ENCODE measurements around the gene ARHGAP15.

The ARHGAP15 gene

DNA sequence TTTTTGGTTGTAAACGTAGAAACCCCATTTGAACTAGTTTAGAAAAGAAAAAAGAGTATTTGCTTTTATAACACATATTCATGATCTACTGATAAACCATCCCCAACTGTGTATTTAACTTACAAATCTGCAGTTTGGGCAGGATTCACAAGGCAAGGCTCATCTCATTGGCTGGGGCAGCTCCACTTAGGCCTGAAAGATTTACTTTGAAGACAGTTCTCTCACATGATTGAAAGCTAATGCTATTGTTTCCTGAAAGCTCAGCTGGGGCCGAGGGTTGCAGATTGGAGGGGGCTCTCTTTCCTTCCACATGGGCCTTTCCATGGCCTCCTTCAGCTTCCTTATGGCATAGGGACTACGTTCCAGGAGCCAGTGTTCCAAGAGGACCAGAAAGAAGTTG is 47.4 kb downstream of the ARHGAP15 start:
- no peak for DNase-seq

GRCh38 chr2:143177096-143177786 is 48.0 kb downstream of the ARHGAP15 start:
- DNase-seq, result no peak

DNA sequence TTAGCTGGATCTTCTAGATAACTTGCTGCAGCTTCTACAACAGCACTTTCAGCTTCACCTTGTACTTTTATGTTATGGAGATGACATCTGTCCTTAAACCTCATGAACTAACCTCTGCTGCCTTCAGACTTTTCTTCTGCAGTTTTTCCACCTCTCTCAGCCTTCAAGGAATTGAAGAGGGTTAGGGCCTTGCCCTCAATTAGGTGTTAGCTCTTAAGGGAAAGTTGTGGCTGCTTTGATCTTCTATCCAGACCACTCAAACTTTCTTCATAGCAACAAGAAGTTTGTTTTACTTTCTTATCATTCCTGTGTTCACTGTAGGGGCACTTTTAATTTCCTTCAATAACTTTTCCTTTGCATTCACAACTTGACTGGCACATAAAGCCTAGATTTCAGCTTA is 52.3 kb downstream of the ARHGAP15 start:
- no peak for DNase-seq

GRCh38 chr2:143182649-143183048 is 53.4 kb downstream of the ARHGAP15 start:
- no peak for DNase-seq

DNA sequence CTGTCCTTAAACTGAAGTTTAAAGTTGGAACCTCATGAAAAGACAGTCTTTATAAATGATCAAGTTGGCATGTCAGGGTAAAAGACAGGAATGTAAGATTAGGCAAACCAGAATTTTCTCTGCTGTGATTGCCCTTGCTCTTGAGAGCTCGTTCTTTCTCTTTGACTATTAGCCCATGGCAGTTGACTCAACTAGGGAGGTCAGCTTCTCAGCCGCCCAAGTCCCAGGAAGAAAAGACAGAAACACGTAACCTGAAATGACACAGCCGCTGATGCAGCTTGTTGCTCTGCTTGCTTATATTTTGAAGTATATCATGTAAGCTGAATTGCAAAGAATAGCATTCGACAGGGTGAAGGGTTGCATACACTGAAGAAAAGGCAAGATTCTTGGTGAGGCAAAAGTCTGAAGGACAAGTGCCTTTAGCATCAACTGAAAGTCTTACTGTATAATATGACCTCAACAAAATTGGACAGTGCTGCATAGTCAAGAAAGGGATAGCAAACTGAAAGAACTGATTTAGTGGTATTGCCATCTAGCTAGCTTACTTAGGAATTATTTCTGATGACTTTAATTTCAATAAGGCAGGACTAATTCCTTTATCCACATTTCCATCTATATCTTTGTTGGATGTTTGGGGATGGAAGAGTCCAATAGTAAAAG is 54.7 kb downstream of the ARHGAP15 start:
- DNase-seq, result no peak

DNA sequence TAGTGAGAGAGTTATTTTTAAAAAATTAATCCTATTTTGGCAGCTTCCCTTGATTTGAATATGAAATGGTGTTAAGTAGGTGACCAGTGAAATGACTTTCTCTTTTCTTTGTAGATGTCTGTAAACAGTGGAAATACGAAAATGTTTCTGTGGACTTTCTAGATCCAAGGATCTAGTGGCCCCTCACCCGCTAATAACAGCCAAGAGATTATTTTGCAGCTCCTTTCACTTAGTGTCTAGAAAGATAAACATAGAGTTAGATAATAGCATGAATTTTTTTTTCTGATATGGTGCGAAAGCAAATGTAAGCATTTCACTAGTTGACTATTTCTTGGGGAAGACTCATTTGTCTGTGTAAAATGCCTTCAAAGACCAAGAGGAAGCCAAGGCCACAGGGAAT is 57.7 kb downstream of the ARHGAP15 start:
- no peak for DNase-seq

DNA sequence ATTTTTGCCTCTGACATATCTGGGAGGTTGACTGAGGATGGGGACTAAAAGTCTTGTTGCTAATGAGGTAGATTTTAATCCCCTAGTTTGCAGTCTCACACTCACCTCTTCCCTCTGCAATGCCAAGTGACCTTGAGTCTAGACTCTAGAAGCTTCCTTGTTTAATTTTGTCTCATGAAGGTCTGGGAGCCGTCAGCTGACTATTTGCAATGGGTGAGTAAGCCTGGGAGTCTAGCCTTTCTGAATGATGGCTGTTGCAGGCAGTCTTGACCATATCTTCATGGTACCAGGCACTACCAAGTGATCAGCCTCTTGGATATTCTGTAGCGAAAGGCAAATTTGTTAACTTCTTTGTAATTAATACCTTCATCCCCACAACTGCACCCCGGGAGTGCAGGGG is 61.2 kb downstream of the ARHGAP15 start:
- DNase-seq, result no peak

DNA sequence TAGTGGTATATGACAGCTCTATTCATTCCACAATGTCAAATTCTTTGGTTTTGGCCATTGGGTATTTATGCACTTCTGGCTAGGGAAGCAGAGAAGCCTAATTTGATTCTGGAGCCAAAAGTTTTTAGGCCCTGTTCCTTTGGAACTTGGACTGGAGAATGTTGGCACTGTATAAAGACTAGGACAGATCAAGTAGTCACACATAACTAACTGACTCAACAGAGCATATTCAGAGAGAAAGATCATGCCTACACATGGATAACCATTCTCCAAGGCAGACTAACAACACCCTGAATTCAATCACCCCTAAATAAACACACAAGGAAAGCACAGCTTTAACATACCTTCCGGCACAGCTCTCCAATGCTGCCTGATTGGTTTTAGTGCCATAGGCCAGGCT is 62.9 kb downstream of the ARHGAP15 start:
- DNase-seq, result no peak

DNA sequence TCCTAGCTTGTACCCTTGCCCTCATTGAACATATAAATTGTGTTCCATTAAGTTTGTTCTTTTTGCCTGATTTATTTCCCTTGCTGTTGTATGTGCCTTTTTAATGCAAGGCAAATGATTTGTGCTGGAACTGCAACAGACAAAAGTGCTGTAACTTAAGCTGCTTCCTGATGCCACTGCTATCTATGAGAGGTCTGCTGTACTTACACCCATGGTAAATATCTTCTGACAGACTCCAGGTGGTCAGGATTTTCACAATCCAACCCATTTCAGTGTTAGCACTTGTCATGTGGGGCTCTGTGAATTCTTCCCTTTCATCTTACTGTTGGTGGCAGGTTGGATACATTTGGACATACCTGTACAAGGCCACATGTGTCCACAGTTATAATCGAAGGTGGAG is 63.5 kb downstream of the ARHGAP15 start:
- no peak for DNase-seq

DNA sequence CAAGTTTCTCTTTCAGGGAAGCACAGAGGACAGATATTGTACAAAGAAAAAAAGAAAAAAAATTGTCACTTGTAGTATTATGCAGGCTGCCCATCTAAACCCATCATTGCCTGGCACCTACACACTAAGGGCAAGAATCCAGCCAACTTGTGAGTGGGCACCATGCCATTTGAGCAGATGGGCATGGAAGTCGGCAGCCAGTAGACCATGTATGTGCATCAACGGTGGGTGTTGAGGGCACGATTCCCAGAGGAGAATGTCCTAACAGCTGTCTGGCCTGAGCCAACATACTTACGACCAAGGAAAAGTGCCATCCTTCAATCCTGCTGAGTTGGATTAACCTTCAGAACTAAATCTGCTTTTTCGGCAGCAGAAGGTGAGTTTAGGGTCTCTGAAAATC is 63.9 kb downstream of the ARHGAP15 start:
- no peak for DNase-seq

GRCh38 chr2:143195511-143195910 is 66.3 kb downstream of the ARHGAP15 start:
- no peak for DNase-seq

DNA sequence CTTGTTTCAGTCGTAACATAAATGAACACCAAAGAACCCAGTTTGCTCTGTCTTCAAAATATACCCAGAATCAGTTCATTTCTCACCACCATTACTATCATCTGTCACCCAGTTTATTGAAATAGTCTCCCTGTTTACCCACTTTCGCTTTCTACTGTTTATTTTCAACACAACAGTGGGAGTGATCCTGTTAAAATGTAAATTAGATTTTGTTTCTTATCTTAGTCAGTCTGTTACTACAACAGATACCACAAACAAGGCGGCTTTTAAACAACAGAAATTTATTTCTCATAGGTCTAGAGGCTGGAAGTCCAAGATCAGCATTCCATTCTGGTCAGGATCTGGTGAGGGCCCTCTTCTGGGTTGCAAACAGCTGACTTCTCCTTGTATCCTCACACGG is 74.8 kb downstream of the ARHGAP15 start:
- DNase-seq, result no peak

DNA sequence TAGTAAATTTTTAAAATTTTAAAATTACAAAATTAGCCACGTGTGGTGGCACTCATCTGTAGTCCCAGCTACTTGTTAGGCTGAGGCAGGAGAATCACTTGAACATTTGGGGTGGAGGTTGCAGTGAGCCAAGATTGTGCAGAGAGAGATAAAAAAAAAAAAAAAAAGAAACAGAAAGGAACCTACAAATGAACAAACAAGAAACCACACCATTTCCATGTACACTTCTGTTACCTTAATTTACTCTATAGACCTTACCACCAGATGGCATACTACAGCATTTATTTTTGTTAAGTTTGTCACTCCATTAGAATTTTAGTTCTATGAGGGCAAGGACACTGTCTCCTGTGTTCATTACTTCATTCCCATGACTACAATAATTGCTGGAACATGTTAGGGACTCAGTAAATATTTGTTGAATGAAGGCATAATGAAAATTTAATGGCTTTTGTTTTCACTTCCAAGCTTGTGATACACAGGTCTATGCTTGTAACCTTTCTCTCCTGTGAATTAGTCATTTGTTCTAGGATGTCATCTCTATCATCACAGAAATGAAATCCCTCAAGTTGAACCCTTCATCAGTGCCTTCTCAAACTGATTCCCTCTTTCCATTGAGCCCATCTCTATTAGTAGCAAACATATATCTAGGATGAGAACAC is 76.0 kb downstream of the ARHGAP15 start:
- no peak for DNase-seq

DNA sequence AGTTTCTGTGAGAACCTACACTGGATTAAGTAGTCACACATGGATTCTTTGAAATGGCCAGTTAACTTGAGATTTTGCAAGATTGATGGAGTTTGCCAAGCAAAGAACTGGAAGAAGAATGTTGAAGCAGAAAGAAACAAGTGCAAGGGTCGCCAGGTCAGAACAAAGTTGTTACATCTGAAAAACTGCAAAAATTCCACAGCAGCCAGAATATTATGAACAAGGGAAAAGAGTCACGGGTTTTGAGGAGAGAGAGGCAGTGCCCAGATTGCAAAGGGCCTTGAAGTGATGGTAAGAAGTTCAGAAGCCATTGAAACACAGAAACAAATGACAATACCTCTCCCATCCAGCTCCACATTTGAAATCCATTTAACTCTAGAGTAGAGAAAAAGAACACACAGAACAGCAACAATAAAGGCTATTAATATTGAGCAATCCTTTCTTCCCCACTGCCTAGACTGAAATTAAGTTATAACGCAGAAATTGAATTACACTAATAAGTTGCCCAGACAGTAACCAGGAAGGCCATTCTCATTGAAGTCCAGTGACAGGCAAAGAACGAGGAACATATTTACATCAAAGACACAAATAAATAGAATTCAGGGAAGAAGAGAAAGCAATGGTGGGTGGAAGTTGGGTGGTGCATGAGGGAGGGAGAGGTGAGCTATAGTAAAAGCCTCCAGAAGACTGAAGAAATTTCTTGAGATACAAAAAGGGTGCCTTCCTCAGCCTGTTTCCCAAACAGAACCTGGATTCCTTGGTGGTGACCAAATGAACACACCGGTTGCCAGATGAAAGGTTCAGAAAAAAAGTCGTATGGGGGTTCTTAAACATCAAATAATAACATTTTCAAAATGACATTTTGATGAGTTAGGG is 80.6 kb downstream of the ARHGAP15 start:
- DNase-seq, result no peak

- no peak for DNase-seq
These were observed 81.2 kb downstream of the ARHGAP15 start for GRCh38 chr2:143210446-143210819.

GRCh38 chr2:143217512-143218115 is 88.4 kb downstream of the ARHGAP15 start:
- no peak for DNase-seq

- DNase-seq, result no peak
These were observed 89.4 kb downstream of the ARHGAP15 start for GRCh38 chr2:143218621-143219020.

DNA sequence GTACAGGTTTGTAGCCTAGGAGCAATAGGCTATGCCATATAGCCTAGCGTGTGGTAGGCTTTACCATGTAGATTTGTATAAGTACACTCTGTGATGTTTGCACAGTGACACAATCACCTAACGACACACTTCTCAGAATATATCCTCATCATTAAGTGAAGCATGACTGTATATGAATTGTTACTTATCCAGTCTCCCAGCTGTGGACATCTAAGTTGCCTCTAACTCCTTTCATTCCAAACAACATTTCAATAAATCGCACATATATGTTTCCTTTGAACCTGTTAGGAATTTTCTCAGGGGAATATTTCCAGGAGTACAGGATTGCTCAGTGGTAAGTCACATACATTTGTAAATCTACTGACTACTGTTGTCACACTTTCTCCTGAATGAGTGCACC is 90.0 kb downstream of the ARHGAP15 start:
- no peak for DNase-seq

GRCh38 chr2:143223556-143223955 is 94.3 kb downstream of the ARHGAP15 start:
- no peak for DNase-seq

DNA sequence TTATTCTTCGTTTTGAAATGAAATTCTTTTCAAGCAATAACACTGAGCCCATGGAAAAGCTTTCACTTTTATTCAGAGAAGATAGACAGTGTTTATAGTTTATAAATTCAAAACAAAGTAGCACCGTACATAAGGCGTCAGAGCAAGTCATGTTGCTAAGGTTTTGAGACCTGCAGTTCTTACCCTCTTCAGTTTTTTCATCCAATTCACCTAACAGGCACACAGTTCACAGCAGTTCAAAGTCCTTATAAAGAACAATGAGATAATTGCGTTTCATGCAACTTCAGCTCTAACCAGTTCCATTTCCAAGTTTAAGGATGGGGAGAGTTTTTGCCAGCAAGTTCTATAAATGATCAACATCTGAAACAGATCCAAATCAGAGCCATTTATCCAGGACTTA is 96.7 kb downstream of the ARHGAP15 start:
- no peak for DNase-seq

GRCh38 chr2:143226714-143227541 is 97.7 kb downstream of the ARHGAP15 start:
- no peak for DNase-seq

GRCh38 chr2:143229411-143229810 is 100.2 kb downstream of the ARHGAP15 start:
- DNase-seq, result no peak

Data from NCI-H2081 treated with DMSO at 0.1 percent for 48 hours (cell line).